IPS-NIHi7 (cell line): ENCODE results near the gene ITCH.
A peak's percentile ranks its signal among the peaks of the same experiment; 100 is the strongest.
"Not testable (repeated sequence)": the region's sequence is repeated elsewhere in the genome, so short reads cannot be mapped to it uniquely, and the experiment has no call there.

Experiments used
- DNase-seq: peaks from one replicate; pipeline ENCODE4 v3.0.0; 2012; ENCODE audit warnings: mixed read lengths; ENCODE audit errors: extremely low spot score

ITCH gene

DNA sequence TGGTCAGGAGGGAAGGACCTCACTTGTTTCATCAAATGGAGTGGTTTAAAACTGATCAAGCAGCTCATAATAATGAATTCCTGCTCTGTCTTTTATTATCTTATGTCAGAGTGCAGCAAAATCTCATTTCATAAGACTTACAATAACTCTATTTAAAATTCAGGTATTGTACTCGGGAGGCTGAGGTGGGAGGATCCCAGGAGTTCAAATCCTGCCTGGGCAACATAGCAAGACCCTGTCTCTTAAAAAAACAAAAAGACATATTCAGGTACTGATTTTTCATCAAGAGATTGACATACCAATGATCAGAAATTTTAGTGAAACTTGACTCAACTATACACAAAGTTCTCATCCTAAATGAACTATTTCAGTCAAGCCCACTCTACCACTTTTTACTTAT, 147.5 kb downstream of the ITCH start:
- no peak for DNase-seq

GRCh38 chr20:34511891-34512265, 148.8 kb downstream of the ITCH start:
- no peak for DNase-seq

DNA sequence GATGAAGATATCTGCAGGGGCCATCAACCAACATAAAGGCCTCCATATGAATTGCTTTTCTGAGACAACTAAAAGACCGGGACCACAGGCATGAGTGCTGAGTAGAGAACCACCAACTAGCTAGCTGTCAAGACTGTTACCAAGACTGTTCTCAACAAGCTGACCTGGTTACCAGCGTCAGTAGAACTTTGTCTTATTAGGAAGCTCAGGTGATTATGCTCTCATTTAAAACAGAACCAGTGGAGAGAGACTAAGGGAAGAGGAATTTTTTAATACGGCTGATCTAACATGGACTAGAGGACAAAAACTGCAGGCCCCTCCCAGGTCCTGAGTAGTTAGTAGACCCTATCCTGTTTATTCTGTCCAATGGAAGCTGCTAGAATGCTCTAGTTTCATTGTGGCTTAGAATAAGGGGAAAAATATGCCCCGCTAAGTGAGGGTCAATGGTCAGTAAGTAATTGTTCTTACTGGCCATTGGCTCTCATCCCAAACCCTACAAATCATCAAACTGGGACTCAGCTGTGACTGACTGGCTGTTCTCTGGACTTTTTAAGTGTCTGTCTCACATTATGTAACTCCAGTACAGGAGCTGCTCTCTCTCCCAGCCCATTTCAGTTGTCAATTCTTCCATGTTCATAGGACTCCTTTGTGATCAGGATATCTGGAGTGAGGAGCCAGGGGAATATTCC, 149.3 kb downstream of the ITCH start:
- no peak for DNase-seq

DNA sequence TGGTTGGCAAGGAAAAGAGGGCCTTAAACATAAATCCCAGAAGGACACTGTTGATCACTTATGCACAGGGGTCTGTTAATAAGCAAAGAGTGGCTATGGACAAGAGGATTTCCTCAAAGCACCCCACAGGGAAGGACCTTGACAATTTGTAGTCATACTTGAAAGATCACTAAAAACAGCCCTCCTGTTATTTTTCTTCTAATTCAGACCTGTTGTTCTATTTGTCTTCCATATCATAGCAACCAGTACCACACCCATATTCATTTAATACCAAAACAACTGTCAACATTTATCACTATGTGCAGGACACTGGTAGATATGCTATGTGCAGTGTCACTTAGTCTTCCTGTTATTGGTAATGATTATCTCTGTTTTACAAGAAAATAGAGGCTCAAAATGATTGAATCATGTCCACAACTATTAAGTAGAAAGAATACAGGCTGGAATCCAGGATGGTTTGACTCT, 149.9 kb downstream of the ITCH start:
- DNase-seq = no peak

GRCh38 chr20:34514034-34514433, 151.0 kb downstream of the ITCH start:
- not testable (repeated sequence) for DNase-seq

DNA sequence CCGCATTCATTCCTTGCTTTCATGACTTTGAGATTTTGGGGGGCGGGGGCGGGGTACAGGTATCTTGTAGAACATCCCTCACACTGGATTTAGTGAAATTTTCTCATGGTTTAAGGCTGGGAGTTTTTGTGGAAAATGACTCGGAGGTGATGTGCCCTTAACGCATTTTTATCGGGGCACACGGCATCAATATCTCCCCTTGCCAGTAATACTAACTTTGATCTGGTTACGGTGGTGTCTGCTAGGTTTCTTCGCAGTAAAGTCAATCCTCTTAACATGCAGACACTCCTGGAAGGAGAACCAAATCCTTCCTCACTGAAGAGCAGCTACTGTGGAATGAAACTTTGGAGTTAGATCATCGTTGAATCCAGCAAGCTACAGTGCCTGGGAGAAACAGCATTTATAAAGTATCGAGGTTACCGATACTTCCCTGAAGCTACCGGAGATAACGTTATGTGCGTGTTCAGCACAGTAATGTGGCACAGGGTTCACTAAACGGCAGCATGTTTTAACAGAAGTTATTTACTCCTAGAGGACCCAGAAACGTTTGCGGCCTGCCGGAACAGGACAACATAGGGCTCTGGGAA, 151.9 kb downstream of the ITCH start:
- no peak for DNase-seq

GRCh38 chr20:34515484-34516246, 152.6 kb downstream of the ITCH start:
- peak; percentile 87 for DNase-seq

- DNase-seq = peak; percentile 93
Observed at GRCh38 chr20:34516247-34517113, 153.4 kb downstream of the ITCH start, which contains the start of gene DYNLRB1. TSS of gene DYNLRB1 (plus strand) at chr20:34516422. CDS start at chr20:34516459, 37 bp downstream.

DNA sequence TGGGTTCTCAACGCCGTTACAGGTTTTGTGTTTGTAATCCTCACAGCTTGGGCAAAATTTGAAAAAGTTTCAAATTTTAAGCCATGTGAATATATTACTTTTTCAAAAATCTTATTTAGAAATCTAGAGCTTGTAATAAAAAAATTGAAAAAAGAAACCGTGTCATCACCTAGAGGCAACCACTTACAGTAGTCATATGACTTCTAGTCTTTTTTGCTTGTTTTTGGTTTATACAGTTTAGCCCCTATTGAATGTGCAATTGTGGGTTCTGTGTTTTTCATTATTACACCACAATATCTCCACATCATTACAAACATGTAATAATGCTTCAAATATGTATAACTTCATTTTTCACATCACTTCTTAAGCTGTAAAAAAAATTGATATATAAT, 154.0 kb downstream of the ITCH start:
- DNase-seq = no peak

- DNase-seq = not testable (repeated sequence)
Observed at GRCh38 chr20:34518863-34519262, 155.8 kb downstream of the ITCH start.

GRCh38 chr20:34519841-34520240, 156.8 kb downstream of the ITCH start:
- not testable (repeated sequence) for DNase-seq

DNA sequence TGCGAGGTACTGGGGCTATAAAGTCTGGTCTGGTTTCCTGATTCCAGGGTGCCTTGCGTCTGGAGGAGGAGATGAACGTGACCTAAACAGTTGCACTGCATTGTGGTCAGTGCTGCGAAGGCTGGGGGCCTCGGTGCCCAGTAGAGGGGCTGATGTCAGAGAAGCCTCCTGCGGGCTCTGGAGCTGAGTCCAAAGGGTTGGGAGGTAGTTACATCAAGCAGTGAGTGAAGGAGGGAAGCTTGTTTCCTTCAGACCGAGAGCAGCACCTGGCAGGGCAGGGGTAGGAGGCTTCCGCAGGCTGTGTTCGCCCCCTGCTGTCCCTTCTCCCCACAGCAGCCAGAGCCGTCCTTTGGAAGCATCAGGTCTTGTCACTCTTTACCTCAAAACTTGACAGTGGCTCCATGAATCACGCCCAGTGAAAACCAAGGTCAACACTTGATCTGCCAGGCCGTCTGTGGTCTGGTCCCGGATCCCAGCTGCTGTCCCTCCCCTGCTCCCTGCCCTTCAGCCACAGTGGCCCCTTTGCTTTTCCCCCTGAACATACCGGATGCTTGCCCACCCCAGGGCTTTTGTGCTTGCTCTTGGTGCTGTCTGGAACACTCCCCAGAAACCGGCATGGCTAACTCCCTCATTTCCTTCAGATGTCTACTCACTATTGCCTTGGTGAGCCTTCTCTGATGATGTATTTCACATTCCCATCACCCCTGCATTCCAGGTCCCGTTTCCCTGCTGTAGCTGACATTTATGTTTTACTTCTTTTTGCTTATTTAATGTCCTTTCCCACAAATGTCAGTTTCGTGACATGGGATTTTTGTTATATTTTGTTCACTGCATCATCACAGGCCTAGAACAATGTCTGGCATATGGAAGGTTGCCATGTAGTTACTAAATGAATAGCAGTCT, 160.1 kb downstream of the ITCH start:
- peak; percentile 81 for DNase-seq

- no peak for DNase-seq
Observed at GRCh38 chr20:34524426-34524825, 161.4 kb downstream of the ITCH start.

DNA sequence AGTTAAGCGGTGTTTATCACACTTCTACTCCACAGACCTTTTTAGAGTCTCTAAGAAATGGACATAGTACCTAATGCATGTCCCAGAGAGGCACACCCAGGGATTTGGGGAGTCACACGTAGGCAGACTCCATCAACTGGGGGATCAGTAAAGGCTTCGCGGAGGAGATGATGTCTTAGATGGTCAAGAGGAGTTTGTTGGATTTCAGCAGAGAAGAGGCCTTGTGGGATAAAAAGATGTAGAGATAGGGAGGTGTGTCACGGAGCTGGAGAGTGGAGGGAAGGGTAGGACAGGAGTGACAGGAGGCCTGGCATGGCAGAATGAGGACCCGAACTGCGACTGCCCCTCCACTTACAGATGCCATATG, 162.3 kb downstream of the ITCH start:
- no peak for DNase-seq

DNA sequence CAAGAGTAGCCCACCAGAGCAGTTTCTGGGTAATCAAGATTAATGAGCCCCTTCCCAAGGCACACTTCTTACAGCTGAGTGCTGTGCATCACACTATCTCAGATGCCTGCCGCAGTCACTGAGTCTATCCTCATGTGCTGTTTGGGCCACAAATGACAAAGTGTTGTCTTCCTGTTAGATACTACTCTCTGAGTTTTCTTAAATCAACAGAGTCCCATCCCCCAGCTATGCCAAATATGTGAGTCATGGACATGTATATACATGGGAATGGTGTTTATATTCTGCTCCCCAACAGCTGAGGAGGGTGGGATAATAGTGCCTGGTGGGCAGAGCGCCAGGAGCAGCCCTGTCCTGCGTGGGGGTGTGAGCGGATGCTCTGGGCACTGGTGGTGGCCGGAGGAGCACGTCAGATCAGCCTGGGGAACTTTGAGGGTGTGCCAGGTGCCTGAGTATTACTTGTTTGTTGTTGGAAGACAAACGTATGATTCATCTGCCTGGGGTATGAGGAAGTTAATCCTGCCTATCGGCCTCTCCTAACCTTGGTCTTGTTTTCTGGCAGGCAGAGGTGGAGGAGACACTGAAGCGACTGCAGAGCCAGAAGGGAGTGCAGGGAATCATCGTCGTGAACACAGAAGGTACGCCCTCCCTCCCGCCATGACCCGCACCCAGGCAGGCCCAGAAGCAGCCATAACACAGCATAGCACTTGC, 162.8 kb downstream of the ITCH start:
- DNase-seq = no peak

GRCh38 chr20:34526466-34526865, 163.4 kb downstream of the ITCH start:
- DNase-seq = no peak

DNA sequence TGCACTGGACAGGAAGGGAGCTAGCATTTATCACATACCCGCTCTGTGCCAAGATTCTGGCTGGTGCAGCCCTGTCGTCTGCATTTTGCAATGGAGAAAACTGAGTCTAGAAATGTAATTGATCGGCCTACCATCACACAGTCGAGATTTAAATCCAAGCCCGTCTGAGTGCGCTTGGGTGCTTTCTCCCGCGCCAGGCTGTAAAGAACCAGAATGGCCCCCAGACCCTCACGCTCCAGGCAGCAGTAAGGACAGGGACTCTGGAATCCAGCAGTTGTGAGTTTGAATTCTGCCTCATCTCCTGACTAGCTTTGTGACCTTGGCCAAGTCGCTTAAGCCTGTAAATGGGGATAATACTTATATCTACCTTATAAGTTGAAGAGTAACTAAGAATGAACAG, 163.9 kb downstream of the ITCH start:
- no peak for DNase-seq

- DNase-seq = no peak
Observed at GRCh38 chr20:34528921-34529297, 165.8 kb downstream of the ITCH start.

- no peak for DNase-seq
Observed at GRCh38 chr20:34529742-34530141, 166.7 kb downstream of the ITCH start.

DNA sequence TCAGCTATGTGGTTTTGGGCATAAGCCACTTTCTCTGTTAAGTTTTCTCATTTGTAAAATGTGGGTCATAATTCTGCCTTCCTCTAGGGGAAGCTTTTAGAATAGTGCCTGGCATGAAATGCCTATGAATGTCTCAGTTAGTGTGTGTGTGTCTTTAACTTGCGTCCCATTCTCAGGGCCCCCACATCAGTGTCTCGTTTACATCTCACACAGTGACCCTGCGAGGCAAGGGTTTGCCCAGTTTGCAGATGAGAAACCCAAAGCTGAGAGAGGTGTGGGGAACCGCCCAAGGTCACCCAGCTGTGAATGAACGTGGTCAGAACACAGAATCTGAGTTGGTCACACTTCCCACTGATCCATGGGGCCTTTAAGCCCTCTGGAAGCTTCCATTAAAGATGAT, 167.3 kb downstream of the ITCH start:
- DNase-seq = no peak
